HEK293 (cell line): ENCODE results near the gene OR1F1.

Experiments used
- CTCF ChIA-PET: fragments of 350-600 bp; formaldehyde crosslinking; extraction: SDS; loops from one replicate; lab custom pipeline; 2021; ENCODE audit warnings: antibody characterized with exemption; lab: Yijun Ruan, JAX
- POLR2A ChIA-PET: fragments of 300-600 bp; formaldehyde crosslinking; extraction: SDS; loops from one replicate; lab custom pipeline; 2020; ENCODE audit warnings: antibody characterized with exemption, inconsistent platforms; lab: Yijun Ruan, JAX
- H3K27ac ChIP-seq: fragments of 200-500 bp; sonication (Bioruptor generic); 2 replicates; pipeline ENCODE4 v1.5.1; 2014; ENCODE audit warnings: low read depth, low read length, control low read depth, inconsistent platforms; ENCODE audit errors: extremely low read depth
- H3K36me3 ChIP-seq, 2 experiments: fragments of 200-500 bp in 1 of 2; sonication (Bioruptor generic) in 1 of 2; 1 replicate in 1 of 2; 2 replicates in 1 of 2; pipeline ENCODE4 v1.5.1; 2014 to 2017; ENCODE audit warnings: inconsistent platforms in 2 of 2, low read length in 2 of 2; ENCODE audit not compliant: control insufficient read depth in 2 of 2, insufficient read depth in 1 of 2
- H3K4me1 ChIP-seq: fragments of 200-500 bp; sonication (Bioruptor generic); 2 replicates; pipeline ENCODE4 v1.5.1; 2014; ENCODE audit warnings: mild to moderate bottlenecking, low read length, inconsistent platforms; ENCODE audit not compliant: control insufficient read depth, insufficient read depth
- H3K4me3 ChIP-seq: 2 replicates; pipeline ENCODE4 v1.5.1; 2011; ENCODE audit warnings: low read depth, mild to moderate bottlenecking, control low read depth, low read length, moderate library complexity
- H3K9me3 ChIP-seq: fragments of 200-500 bp; sonication (Bioruptor generic); 2 replicates; pipeline ENCODE4 v1.5.1; 2014; ENCODE audit warnings: low read depth, low read length, inconsistent platforms; ENCODE audit not compliant: control insufficient read depth, insufficient read depth
- AEBP2 ChIP-seq: fragments of 450-650 bp; formaldehyde crosslinking; IDR thresholded peaks from 2 replicates; pipeline ENCODE4 v1.5.1; 2016; ENCODE audit warnings: missing biosample characterization, missing genetic modification characterization, borderline replicate concordance
- INSM2 ChIP-seq: fragments of 450-650 bp; formaldehyde crosslinking; IDR thresholded peaks from 2 replicates; pipeline ENCODE4 v1.5.1; 2016; ENCODE audit warnings: missing biosample characterization, missing genetic modification characterization
- SETDB1 ChIP-seq: IDR thresholded peaks from one replicate; pipeline ENCODE4 v1.6.1; 2017; ENCODE audit warnings: mild to moderate bottlenecking, low read length, moderate library complexity, mixed read lengths; ENCODE audit not compliant: insufficient read length
- SP2 ChIP-seq: fragments of 450-650 bp; formaldehyde crosslinking; IDR thresholded peaks from 2 replicates; pipeline ENCODE4 v1.5.1; 2016; ENCODE audit warnings: missing biosample characterization, missing genetic modification characterization
- TSHZ1 ChIP-seq: fragments of 450-650 bp; formaldehyde crosslinking; IDR thresholded peaks from 2 replicates; pipeline ENCODE4 v1.5.1; 2016; ENCODE audit warnings: missing biosample characterization, missing genetic modification characterization, borderline replicate concordance
- ZBTB10 ChIP-seq: fragments of 450-650 bp; formaldehyde crosslinking; IDR thresholded peaks from 2 replicates; pipeline ENCODE4 v1.5.1; 2016; ENCODE audit warnings: missing biosample characterization, missing genetic modification characterization
- ZNF121 ChIP-seq: fragments of 450-650 bp; formaldehyde crosslinking; IDR thresholded peaks from 2 replicates; pipeline ENCODE4 v1.5.1; 2016; ENCODE audit warnings: missing biosample characterization, missing genetic modification characterization
- ZNF19 ChIP-seq: fragments of 450-650 bp; formaldehyde crosslinking; IDR thresholded peaks from 2 replicates; pipeline ENCODE4; 2016; ENCODE audit warnings: missing biosample characterization, missing genetic modification characterization, low read depth
- ZNF521 ChIP-seq: fragments of 450-650 bp; formaldehyde crosslinking; IDR thresholded peaks from 2 replicates; pipeline ENCODE4 v1.5.1; 2017; ENCODE audit warnings: missing biosample characterization, mild to moderate bottlenecking, missing genetic modification characterization
- ZNF560 ChIP-seq: fragments of 450-650 bp; formaldehyde crosslinking; IDR thresholded peaks from 2 replicates; pipeline ENCODE4 v1.5.1; 2017; ENCODE audit warnings: missing biosample characterization, missing genetic modification characterization, borderline replicate concordance
- ZNF571 ChIP-seq: fragments of 450-650 bp; formaldehyde crosslinking; IDR thresholded peaks from 2 replicates; pipeline ENCODE4 v1.5.0; 2017; ENCODE audit warnings: missing biosample characterization, missing genetic modification characterization
- ZNF670 ChIP-seq: fragments of 450-650 bp; formaldehyde crosslinking; IDR thresholded peaks from 2 replicates; pipeline ENCODE4 v1.5.1; 2016; ENCODE audit warnings: missing biosample characterization, missing genetic modification characterization, low read depth

Gene OR1F1

GRCh38 chr16:3152991-3153368 is 35.0 kb upstream of the OR1F1 start (continued):
- TF ChIP-seq TSHZ1: no peak
- TF ChIP-seq AEBP2 (tag by site-specific recombination): no peak
- no peak for TF ChIP-seq ZBTB10 (tag by site-specific recombination)

- no peak overlapping the region for H3K4me3 ChIP-seq
- no peaks in the 10 kb centered on the region for H3K9me3 ChIP-seq
- TF ChIP-seq INSM2 (tag by site-specific recombination): no peak
- peak; percentile 74 for TF ChIP-seq SETDB1
- peak; percentile 100 for TF ChIP-seq ZNF571 (tag by site-specific recombination)
- no peaks in the 10 kb centered on the region for H3K36me3 ChIP-seq
- no peaks in the 10 kb centered on the region for H3K4me1 ChIP-seq
- ChIA-PET POLR2A (no interaction called here), CTCF (no interaction called here)
- no peak overlapping the region for H3K27ac ChIP-seq
Measured at GRCh38 chr16:3155181-3155580, 32.8 kb upstream of the OR1F1 start.

- H3K4me1 ChIP-seq: no peaks in the 10 kb centered on the region
- H3K9me3 ChIP-seq: no peaks in the 10 kb centered on the region
- H3K27ac ChIP-seq: no peak overlapping the region
- CTCF ChIA-PET: no interaction called here
- POLR2A ChIA-PET: no interaction called here
- H3K36me3 ChIP-seq: no peaks in the 10 kb centered on the region
- no peak overlapping the region for H3K4me3 ChIP-seq
- TF ChIP-seq SP2 (no peak), ZNF19 (tag by site-specific recombination) (no peak), ZNF670 (tag by site-specific recombination) (no peak), ZNF560 (no peak), ZNF121 (peak; percentile 98), ZNF521 (no peak)
Measured at GRCh38 chr16:3155972-3156371, 32.0 kb upstream of the OR1F1 start.
